ENCODE results near the gene STXBP2. TPM values are rescaled to one million over a fixed set of nuclear protein-coding genes. Genes with fewer than 3 reads are reported as not detected.
A peak's percentile ranks its signal among the peaks of the same experiment; 100 is the strongest.

Gene STXBP2
- total RNA-seq = 100 to 1,000 TPM; 114 to 209 (median 183) TPM
- long read RNA-seq, donor 1, transcript STXBP2-201 (19 exons, 1,876 nt) = major isoform, 83 of 125 reads
- long read RNA-seq, donor 1, partial matches to known transcripts = 23 of 125 reads
- long read RNA-seq, donor 1, other reads (novel, unspliced or antisense) = 15 of 125 reads
- long read RNA-seq, donor 2, transcript STXBP2-201 (19 exons, 1,876 nt) = major isoform, 92 of 122 reads
- long read RNA-seq, donor 2, partial matches to known transcripts = 6 of 122 reads
- long read RNA-seq, donor 2, other reads (novel, unspliced or antisense) = 22 of 122 reads

DNA sequence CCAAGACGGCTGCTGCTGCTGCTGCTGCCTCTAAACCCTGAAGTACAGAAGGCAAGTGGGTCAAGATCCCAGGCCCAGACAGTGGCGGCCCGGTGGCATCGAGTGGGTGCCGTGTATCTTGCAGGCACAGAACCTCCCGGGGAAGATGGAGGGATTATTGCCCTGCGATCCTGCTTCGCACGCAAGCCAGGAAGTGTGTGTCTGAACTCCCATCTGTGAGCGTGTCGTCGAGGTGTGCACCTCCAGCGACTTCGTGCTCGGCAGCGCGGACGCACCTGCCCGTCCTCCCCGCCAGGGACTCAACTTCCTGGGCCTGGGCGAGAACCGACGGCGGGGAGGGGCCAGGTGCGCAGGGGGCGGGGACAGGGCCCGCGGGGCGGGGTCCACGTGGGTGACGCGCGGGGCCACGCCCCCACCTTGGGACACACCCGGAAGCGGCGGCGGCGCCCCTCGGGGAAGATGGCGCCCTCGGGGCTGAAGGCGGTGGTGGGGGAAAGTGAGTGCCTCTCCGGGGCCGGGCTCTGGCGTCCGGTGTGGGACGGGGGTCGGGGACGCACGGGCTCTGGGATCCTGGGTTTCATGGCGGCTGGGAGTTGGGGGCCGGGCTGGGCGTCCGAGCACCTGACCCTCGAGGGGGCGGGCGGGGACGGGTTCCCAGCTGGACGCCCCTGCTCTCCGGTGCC, at the start of gene STXBP2:
STXBP2 (plus strand) TSS at position 420 of the 683 bp plus-strand sequence; CDS start at position 460, 40 bp downstream.
- intact Hi-C loops (cut with DNase I, micrococcal nuclease) = no loop called here
- peaks cover 6% of the 10 kb centered on the region for H3K4me1 ChIP-seq (ENCODE audit: low read depth)
- no peaks in the 10 kb centered on the region for H3K36me3 ChIP-seq (ENCODE audit: low read depth)
- peak; percentile 31 for TF ChIP-seq CTCF (IDR thresholded peaks at IDR 0.05)
- ATAC-seq (peak; percentile 99), DNase-seq (peak; percentile 93 to 97 (median 95))
- no peaks in the 10 kb centered on the region for H3K9me3 ChIP-seq
- peak within 1 kb of the TSS; percentile 81 for H3K4me3 ChIP-seq

DNA sequence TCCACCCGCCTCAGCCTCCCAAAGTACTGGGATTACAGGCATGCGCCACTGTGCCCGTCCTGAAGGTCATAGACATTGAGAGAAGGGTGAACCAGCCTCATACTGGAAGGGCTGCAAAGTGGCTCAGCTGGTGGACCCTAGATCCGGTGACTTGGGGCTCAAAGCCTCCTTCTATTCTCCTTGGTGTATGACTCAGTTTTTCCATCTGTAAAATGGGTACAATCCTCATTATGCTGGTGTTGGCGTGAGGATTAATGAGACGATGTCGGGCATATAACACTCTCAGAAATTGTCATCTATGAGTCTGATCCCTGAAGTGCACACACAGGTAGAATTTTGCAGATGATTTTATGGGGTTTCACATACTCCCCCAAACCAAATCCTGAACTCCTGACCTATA, 47.1 kb upstream of the STXBP2 start:
- no peak for ATAC-seq
- no peaks in the 10 kb centered on the region for H3K4me1 ChIP-seq (ENCODE audit: low read depth)
- DNase-seq = no peak
- H3K4me3 ChIP-seq = no peak overlapping the region
- no peak for TF ChIP-seq CTCF (IDR thresholded peaks at IDR 0.05)
- intact Hi-C loops (cut with DNase I, micrococcal nuclease) = no loop called here
- no peaks in the 10 kb centered on the region for H3K9me3 ChIP-seq
- no peaks in the 10 kb centered on the region for H3K36me3 ChIP-seq (ENCODE audit: low read depth)

DNA sequence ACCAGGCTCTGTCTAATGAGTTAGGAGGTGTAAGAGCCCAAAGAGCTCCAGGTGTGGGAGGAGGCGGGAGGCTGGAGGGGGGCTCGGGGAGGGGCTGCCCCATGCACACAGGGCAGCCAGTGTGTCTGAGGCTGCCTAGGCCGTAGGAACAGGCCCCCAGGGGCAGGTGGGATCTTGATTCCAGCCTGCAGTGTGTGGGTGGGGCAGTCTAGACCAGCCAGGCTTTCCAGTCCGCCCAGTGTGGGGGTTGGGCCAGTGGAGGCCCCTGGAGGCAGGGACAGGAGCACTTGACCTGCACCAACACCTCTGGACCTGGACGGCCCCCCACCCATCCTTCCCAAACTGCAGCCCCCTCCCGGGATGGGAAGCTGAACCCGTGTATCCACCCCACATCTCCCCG, 46.7 kb upstream of the STXBP2 start:
- H3K9me3 ChIP-seq = no peaks in the 10 kb centered on the region
- no peaks in the 10 kb centered on the region for H3K36me3 ChIP-seq (ENCODE audit: low read depth)
- ATAC-seq (peak; percentile 48), DNase-seq (peak in 2 of 3 donors; percentile 64 to 72)
- no peaks in the 10 kb centered on the region for H3K4me1 ChIP-seq (ENCODE audit: low read depth)
- H3K4me3 ChIP-seq = no peak overlapping the region
- intact Hi-C loops (cut with DNase I, micrococcal nuclease) = no loop called here
- no peak for TF ChIP-seq CTCF (IDR thresholded peaks at IDR 0.05)

DNA sequence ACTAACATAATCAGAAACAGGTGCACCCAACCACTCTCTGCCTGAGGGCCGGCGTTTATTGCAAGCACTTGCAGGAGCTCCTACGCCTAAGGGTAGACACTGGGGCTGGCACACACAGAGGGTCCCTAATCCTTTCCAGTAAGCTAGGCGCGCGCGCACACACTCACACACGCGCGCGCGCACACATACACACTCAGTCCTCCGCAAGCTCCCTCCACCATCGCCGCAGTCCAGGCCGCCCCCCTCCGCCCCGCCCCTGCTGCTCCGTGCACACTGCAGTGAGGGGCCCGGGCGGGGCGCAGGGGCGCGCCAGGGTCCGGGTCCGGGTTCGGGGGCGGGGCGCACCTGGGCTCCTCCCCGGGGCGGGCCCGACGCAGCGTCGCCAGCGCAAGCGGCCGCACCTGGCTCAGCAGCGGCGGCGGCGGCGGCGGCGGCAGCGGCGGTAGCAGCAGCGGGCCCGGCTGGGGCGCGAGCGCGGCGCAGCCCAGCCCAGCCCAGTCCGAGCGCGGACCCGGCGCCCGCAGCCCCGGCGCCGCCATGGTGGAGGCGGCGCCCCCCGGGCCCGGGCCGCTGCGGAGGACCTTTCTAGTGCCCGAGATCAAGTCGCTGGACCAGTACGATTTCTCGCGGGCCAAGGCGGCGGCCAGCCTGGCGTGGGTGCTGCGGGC, 41.3 kb upstream of the STXBP2 start, which contains the start of gene CAMSAP3:
CAMSAP3 (plus strand) TSS at position 398 of the 668 bp plus-strand sequence; CDS start at position 538, 140 bp downstream.
- no peak for TF ChIP-seq CTCF (IDR thresholded peaks at IDR 0.05)
- Histone ChIP-seq H3K9me3 (no peaks in the 10 kb centered on the region), H3K36me3 (ENCODE audit: low read depth) (no peaks in the 10 kb centered on the region), H3K4me3 (peak within 1 kb of the TSS; percentile 34), H3K4me1 (ENCODE audit: low read depth) (peaks cover 2% of the 10 kb centered on the region)
- peak; percentile 71 to 84 (median 73) for DNase-seq
- intact Hi-C loops (cut with DNase I, micrococcal nuclease) = no loop called here
- peak; percentile 94 for ATAC-seq

- no peak for TF ChIP-seq CTCF (IDR thresholded peaks at IDR 0.05)
- intact Hi-C loops (cut with DNase I, micrococcal nuclease) = no loop called here
- peak overlapping the region; percentile 34 for H3K4me3 ChIP-seq
- H3K4me1 ChIP-seq (ENCODE audit: low read depth) = peaks cover 2% of the 10 kb centered on the region
- peak in 2 of 3 donors; percentile 35 to 64 for DNase-seq
- no peaks in the 10 kb centered on the region for H3K9me3 ChIP-seq
- ATAC-seq = peak; percentile 80
- no peaks in the 10 kb centered on the region for H3K36me3 ChIP-seq (ENCODE audit: low read depth)
Observed at GRCh38 chr19:7596211-7596937, 40.5 kb upstream of the STXBP2 start.

Data from mucosa of descending colon (tissue), 3 donors.